ENCODE results near the gene BTBD16.
A peak's percentile ranks its signal among the peaks of the same experiment; 100 is the strongest.

The BTBD16 gene

GRCh38 chr10:122342293-122343134 is 71.4 kb downstream of the BTBD16 start:
- no peak overlapping the region for H4K8ac ChIP-seq (ENCODE audit: low read depth, low read length)
- H3K18ac ChIP-seq (ENCODE audit: low read length), result peak overlapping the region; percentile 29
- H3K27ac ChIP-seq (replicated peaks; ENCODE audit: low read length), result no peak overlapping the region
- peak overlapping the region; percentile 73 for H2AK5ac ChIP-seq (ENCODE audit: low read depth, low read length)
- no peak overlapping the region for H2BK5ac ChIP-seq (ENCODE audit: low read length)
- WGBS, 2 donors (ENCODE audit: extremely low coverage in 2 of 2, insufficient read length in 2 of 2, insufficient replicate concordance in 1 of 2), result no CpG with 5 or more reads among the region's 8 CpGs
- H2AFZ ChIP-seq (ENCODE audit: low read length), result peak overlapping the region; percentile 35
- H3K79me1 ChIP-seq (ENCODE audit: low read depth, low read length), result no peaks in the 10 kb centered on the region
- no peak overlapping the region for H3K14ac ChIP-seq (ENCODE audit: low read length)
- peak; percentile 21 for DNase-seq (ENCODE audit: low spot score)
- no peak overlapping the region for H3K4me2 ChIP-seq (ENCODE audit: insufficient read depth, low read length, poor library complexity, severe bottlenecking)
- no peak overlapping the region for H3K23ac ChIP-seq (ENCODE audit: low read depth, low read length, poor library complexity)
- peaks cover 2 to 17% of the 10 kb centered on the region in 2 donors for H3K4me1 ChIP-seq (ENCODE audit: control insufficient read depth in 2 of 2, insufficient read depth in 1 of 2, low read depth in 1 of 2, low read length in 2 of 2)
- no peak overlapping the region for H3K9ac ChIP-seq (ENCODE audit: low read depth, low read length, poor library complexity)
- H3K4me3 ChIP-seq (ENCODE audit: low read length in 2 of 2), result no peak overlapping the region
- H2BK120ac ChIP-seq (ENCODE audit: low read depth, low read length), result no peak overlapping the region
- no peaks in the 10 kb centered on the region for H3K36me3 ChIP-seq (replicated peaks in 1 of 2; ENCODE audit: control insufficient read depth in 2 of 2, insufficient read depth in 2 of 2, low read length in 2 of 2)
- H3K27me3 ChIP-seq (ENCODE audit: control insufficient read depth in 3 of 3, insufficient read depth in 3 of 3, low read depth in 1 of 3, low read length in 3 of 3), result no peaks in the 10 kb centered on the region
- no peak overlapping the region for H4K91ac ChIP-seq (ENCODE audit: low read depth, low read length, poor library complexity)
- H3K4ac ChIP-seq (ENCODE audit: low read length), result no peak overlapping the region
- peaks cover 9 to 14% of the 10 kb centered on the region in 2 donors for H3K9me3 ChIP-seq (replicated peaks in 1 of 2; ENCODE audit: control insufficient read depth in 2 of 2, insufficient read depth in 1 of 2, low read depth in 1 of 2, low read length in 2 of 2)
- H2BK15ac ChIP-seq (ENCODE audit: low read length), result no peak overlapping the region
- no peak overlapping the region for H2BK12ac ChIP-seq (ENCODE audit: low read length)

GRCh38 chr10:122343135-122343800 is 72.2 kb downstream of the BTBD16 start:
- Histone ChIP-seq H3K18ac (ENCODE audit: low read length) (peak overlapping the region; percentile 29), H3K4ac (ENCODE audit: low read length) (no peak overlapping the region), H3K27me3 (ENCODE audit: control insufficient read depth in 3 of 3, insufficient read depth in 3 of 3, low read depth in 1 of 3, low read length in 3 of 3) (no peaks in the 10 kb centered on the region), H3K79me1 (ENCODE audit: low read depth, low read length) (no peaks in the 10 kb centered on the region), H4K8ac (ENCODE audit: low read depth, low read length) (no peak overlapping the region), H3K9ac (ENCODE audit: low read depth, low read length, poor library complexity) (no peak overlapping the region), H2AFZ (ENCODE audit: low read length) (peak overlapping the region; percentile 35), H3K36me3 (replicated peaks in 1 of 2; ENCODE audit: control insufficient read depth in 2 of 2, insufficient read depth in 2 of 2, low read length in 2 of 2) (no peaks in the 10 kb centered on the region), H3K4me3 (ENCODE audit: low read length in 2 of 2) (no peak overlapping the region), H3K4me2 (ENCODE audit: insufficient read depth, low read length, poor library complexity, severe bottlenecking) (no peak overlapping the region), H3K9me3 (replicated peaks in 1 of 2; ENCODE audit: control insufficient read depth in 2 of 2, insufficient read depth in 1 of 2, low read depth in 1 of 2, low read length in 2 of 2) (peaks cover 9 to 14% of the 10 kb centered on the region in 2 donors), H2BK12ac (ENCODE audit: low read length) (no peak overlapping the region), H4K91ac (ENCODE audit: low read depth, low read length, poor library complexity) (no peak overlapping the region), H3K23ac (ENCODE audit: low read depth, low read length, poor library complexity) (no peak overlapping the region), H2AK5ac (ENCODE audit: low read depth, low read length) (no peak overlapping the region), H2BK120ac (ENCODE audit: low read depth, low read length) (no peak overlapping the region), H3K27ac (replicated peaks; ENCODE audit: low read length) (no peak overlapping the region), H2BK15ac (ENCODE audit: low read length) (no peak overlapping the region), H3K14ac (ENCODE audit: low read length) (no peak overlapping the region), H3K4me1 (ENCODE audit: control insufficient read depth in 2 of 2, insufficient read depth in 1 of 2, low read depth in 1 of 2, low read length in 2 of 2) (peaks cover 4 to 19% of the 10 kb centered on the region in 2 donors), H2BK5ac (ENCODE audit: low read length) (no peak overlapping the region)
- WGBS, 2 donors (ENCODE audit: extremely low coverage in 2 of 2, insufficient read length in 2 of 2, insufficient replicate concordance in 1 of 2), result no CpG with 5 or more reads among the region's 11 CpGs
- DNase-seq (ENCODE audit: low spot score), result no peak

GRCh38 chr10:122343936-122344335 is 72.8 kb downstream of the BTBD16 start:
- H3K4ac ChIP-seq (ENCODE audit: low read length), result no peak overlapping the region
- H3K14ac ChIP-seq (ENCODE audit: low read length), result no peak overlapping the region
- peaks cover 7 to 21% of the 10 kb centered on the region in 2 donors for H3K4me1 ChIP-seq (ENCODE audit: control insufficient read depth in 2 of 2, insufficient read depth in 1 of 2, low read depth in 1 of 2, low read length in 2 of 2)
- H3K27ac ChIP-seq (replicated peaks; ENCODE audit: low read length), result no peak overlapping the region
- H4K8ac ChIP-seq (ENCODE audit: low read depth, low read length), result no peak overlapping the region
- no CpG with 5 or more reads among the region's 8 CpGs for WGBS, 2 donors (ENCODE audit: extremely low coverage in 2 of 2, insufficient read length in 2 of 2, insufficient replicate concordance in 1 of 2)
- H3K23ac ChIP-seq (ENCODE audit: low read depth, low read length, poor library complexity), result no peak overlapping the region
- no peaks in the 10 kb centered on the region for H3K79me1 ChIP-seq (ENCODE audit: low read depth, low read length)
- H2BK15ac ChIP-seq (ENCODE audit: low read length), result no peak overlapping the region
- H2BK5ac ChIP-seq (ENCODE audit: low read length), result no peak overlapping the region
- H2BK12ac ChIP-seq (ENCODE audit: low read length), result no peak overlapping the region
- DNase-seq (ENCODE audit: low spot score), result no peak
- H3K36me3 ChIP-seq (replicated peaks in 1 of 2; ENCODE audit: control insufficient read depth in 2 of 2, insufficient read depth in 2 of 2, low read length in 2 of 2), result no peaks in the 10 kb centered on the region
- peaks cover 9 to 14% of the 10 kb centered on the region in 2 donors for H3K9me3 ChIP-seq (replicated peaks in 1 of 2; ENCODE audit: control insufficient read depth in 2 of 2, insufficient read depth in 1 of 2, low read depth in 1 of 2, low read length in 2 of 2)
- no peak overlapping the region for H4K91ac ChIP-seq (ENCODE audit: low read depth, low read length, poor library complexity)
- no peak overlapping the region for H3K9ac ChIP-seq (ENCODE audit: low read depth, low read length, poor library complexity)
- no peak overlapping the region for H2BK120ac ChIP-seq (ENCODE audit: low read depth, low read length)
- no peak overlapping the region for H3K4me2 ChIP-seq (ENCODE audit: insufficient read depth, low read length, poor library complexity, severe bottlenecking)
- H3K4me3 ChIP-seq (ENCODE audit: low read length in 2 of 2), result no peak overlapping the region
- no peaks in the 10 kb centered on the region for H3K27me3 ChIP-seq (ENCODE audit: control insufficient read depth in 3 of 3, insufficient read depth in 3 of 3, low read depth in 1 of 3, low read length in 3 of 3)
- no peak overlapping the region for H2AFZ ChIP-seq (ENCODE audit: low read length)
- no peak overlapping the region for H3K18ac ChIP-seq (ENCODE audit: low read length)
- no peak overlapping the region for H2AK5ac ChIP-seq (ENCODE audit: low read depth, low read length)

- Histone ChIP-seq H2BK5ac (ENCODE audit: low read length) (no peak overlapping the region), H3K4ac (ENCODE audit: low read length) (no peak overlapping the region), H3K14ac (ENCODE audit: low read length) (no peak overlapping the region), H3K4me3 (ENCODE audit: low read length in 2 of 2) (no peak overlapping the region), H2BK120ac (ENCODE audit: low read depth, low read length) (no peak overlapping the region), H2AFZ (ENCODE audit: low read length) (peak overlapping the region; percentile 74), H3K36me3 (replicated peaks in 1 of 2; ENCODE audit: control insufficient read depth in 2 of 2, insufficient read depth in 2 of 2, low read length in 2 of 2) (no peaks in the 10 kb centered on the region), H3K18ac (ENCODE audit: low read length) (peak overlapping the region; percentile 55), H3K79me1 (ENCODE audit: low read depth, low read length) (no peaks in the 10 kb centered on the region), H3K23ac (ENCODE audit: low read depth, low read length, poor library complexity) (no peak overlapping the region), H2BK15ac (ENCODE audit: low read length) (peak overlapping the region; percentile 10), H4K91ac (ENCODE audit: low read depth, low read length, poor library complexity) (no peak overlapping the region), H2AK5ac (ENCODE audit: low read depth, low read length) (peak overlapping the region; percentile 82), H3K27ac (replicated peaks; ENCODE audit: low read length) (no peak overlapping the region), H4K8ac (ENCODE audit: low read depth, low read length) (no peak overlapping the region), H3K4me2 (ENCODE audit: insufficient read depth, low read length, poor library complexity, severe bottlenecking) (no peak overlapping the region), H3K9me3 (replicated peaks in 1 of 2; ENCODE audit: control insufficient read depth in 2 of 2, insufficient read depth in 1 of 2, low read depth in 1 of 2, low read length in 2 of 2) (peaks cover 12 to 14% of the 10 kb centered on the region in 2 donors), H3K9ac (ENCODE audit: low read depth, low read length, poor library complexity) (no peak overlapping the region), H3K27me3 (ENCODE audit: control insufficient read depth in 3 of 3, insufficient read depth in 3 of 3, low read depth in 1 of 3, low read length in 3 of 3) (no peaks in the 10 kb centered on the region), H3K4me1 (ENCODE audit: control insufficient read depth in 2 of 2, insufficient read depth in 1 of 2, low read depth in 1 of 2, low read length in 2 of 2) (peaks cover 10 to 28% of the 10 kb centered on the region in 2 donors), H2BK12ac (ENCODE audit: low read length) (no peak overlapping the region)
- no CpG with 5 or more reads among the region's 9 CpGs for WGBS, 2 donors (ENCODE audit: extremely low coverage in 2 of 2, insufficient read length in 2 of 2, insufficient replicate concordance in 1 of 2)
- no peak for DNase-seq (ENCODE audit: low spot score)
Observed at GRCh38 chr10:122344741-122345258, 73.7 kb downstream of the BTBD16 start.

Measured in neuronal stem cell (in vitro differentiated cells).